Epidermal melanocyte (primary cell): Measurements from ENCODE around the gene MTNR1A.

ENCODE experiments used
- DNase-seq: peaks from one replicate; pipeline ENCODE4 v3.0.0; 2011; ENCODE audit warnings: low spot score; ENCODE audit not compliant: insufficient read length

MTNR1A gene

GRCh38 chr4:186494496-186494895, 60.9 kb downstream of the MTNR1A start:
- no peak for DNase-seq

- DNase-seq = no peak
These were observed 67.6 kb downstream of the MTNR1A start for GRCh38 chr4:186487726-186488125.

GRCh38 chr4:186486172-186486571, 69.2 kb downstream of the MTNR1A start:
- no peak for DNase-seq

GRCh38 chr4:186485561-186486062, 69.8 kb downstream of the MTNR1A start:
- no peak for DNase-seq

GRCh38 chr4:186485150-186485549, 70.2 kb downstream of the MTNR1A start:
- DNase-seq = no peak

GRCh38 chr4:186483656-186484055, 71.7 kb downstream of the MTNR1A start:
- DNase-seq = no peak
